Measurements from ENCODE around the gene ODAD2.

DNA sequence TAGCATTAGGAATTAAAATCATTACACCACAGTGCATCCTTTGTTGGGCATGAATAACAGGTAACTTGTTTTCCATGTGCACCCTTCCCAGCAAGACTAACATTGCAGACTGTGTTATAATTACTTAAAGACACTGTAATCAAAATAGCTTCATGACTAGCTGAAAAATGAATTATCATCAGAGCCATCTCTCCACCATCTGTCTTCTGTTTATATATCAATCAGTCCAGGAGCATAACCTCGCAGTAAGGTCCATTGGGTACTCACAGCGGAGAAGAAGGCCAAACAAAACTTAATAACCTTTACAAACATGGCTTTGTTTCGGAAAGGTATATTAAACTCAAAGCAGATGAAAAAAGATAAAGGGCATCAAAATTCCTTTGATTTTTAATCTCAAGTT, 90.6 kb downstream of the ODAD2 start:
- no peak for TF ChIP-seq CTCF (IDR thresholded peaks at IDR 0.05)
- no peak for TF ChIP-seq POLR2A (IDR thresholded peaks at IDR 0.05)

Data from heart left ventricle (tissue), 13 donors.